Neuron (in vitro differentiated cells): Measurements from ENCODE around the gene MTFMT.

ENCODE experiments used
- H2AFZ ChIP-seq: one replicate; pipeline ENCODE4 v1.6.1; 2013; ENCODE audit warnings: low read depth, mild to moderate bottlenecking, inconsistent platforms, low read length, moderate library complexity
- H3K27me3 ChIP-seq: one replicate; pipeline ENCODE4 v1.6.1; 2013; ENCODE audit warnings: low read length; ENCODE audit not compliant: insufficient read depth
- H3K36me3 ChIP-seq: one replicate; pipeline ENCODE4 v1.6.1; 2013; ENCODE audit warnings: low read length; ENCODE audit not compliant: insufficient read depth
- H3K4me1 ChIP-seq: one replicate; pipeline ENCODE4 v1.6.1; 2013; ENCODE audit warnings: low read length; ENCODE audit not compliant: insufficient read depth
- H3K4me3 ChIP-seq: 2 replicates; pipeline ENCODE4 v1.5.1; 2013; ENCODE audit warnings: mild to moderate bottlenecking, low read length, moderate library complexity
- H3K9me3 ChIP-seq: one replicate; pipeline ENCODE4 v1.6.1; 2013; ENCODE audit warnings: low read length

MTFMT gene

DNA sequence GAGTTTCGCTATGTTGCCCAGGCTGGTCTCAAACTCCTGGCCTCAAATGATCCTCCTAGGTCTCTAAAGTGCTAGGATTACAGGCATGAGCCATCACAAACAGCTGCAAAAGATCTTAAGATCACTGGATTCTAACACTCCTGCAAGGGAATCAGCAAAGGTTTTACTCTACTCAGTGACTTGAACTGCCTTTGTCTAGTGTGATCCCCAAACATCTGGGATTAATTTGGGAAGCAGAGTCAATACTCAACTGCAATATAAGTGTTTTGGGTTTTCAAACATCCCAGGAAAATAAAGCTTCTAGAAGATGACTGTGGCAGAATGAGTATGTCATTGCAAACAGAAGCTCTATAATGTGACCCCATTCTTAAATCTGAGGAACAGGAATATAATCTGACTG, 47.0 kb downstream of the MTFMT start:
- no peak overlapping the region for H2AFZ ChIP-seq
- no peaks in the 10 kb centered on the region for H3K9me3 ChIP-seq
- no peaks in the 10 kb centered on the region for H3K27me3 ChIP-seq
- no peak overlapping the region for H3K4me3 ChIP-seq
- peaks cover 5% of the 10 kb centered on the region for H3K4me1 ChIP-seq
- peaks cover 34% of the 10 kb centered on the region for H3K36me3 ChIP-seq

DNA sequence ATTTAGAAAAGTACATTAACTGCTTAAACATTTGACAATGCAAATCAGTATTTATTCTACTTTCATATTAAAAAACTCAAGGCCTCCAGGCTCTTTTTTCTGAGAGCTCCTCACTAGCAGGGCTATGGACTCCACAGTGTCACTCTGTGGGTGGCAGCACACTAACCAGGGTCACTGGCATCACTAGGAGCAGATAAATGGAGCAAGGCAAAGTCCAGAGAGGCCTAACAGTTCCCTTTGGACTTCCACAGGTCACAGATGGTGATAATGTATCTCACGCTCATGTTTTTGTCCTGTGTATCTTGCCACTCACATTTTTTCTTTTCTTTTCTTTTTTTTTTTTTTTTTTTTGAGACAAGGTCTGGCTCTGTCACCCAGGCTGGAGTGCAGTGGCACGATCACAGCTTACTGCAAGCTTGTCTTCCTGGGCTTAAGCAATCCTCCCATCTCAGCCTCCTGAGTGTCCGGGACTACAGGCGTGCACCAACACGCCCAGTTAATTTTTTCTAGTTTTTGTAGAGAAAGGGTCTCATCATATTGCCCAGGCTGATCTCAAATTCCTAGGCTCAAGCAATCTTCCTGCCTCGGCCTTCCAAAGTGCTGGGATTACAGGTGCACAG, 47.5 kb downstream of the MTFMT start:
- peaks cover 5% of the 10 kb centered on the region for H3K4me1 ChIP-seq
- H2AFZ ChIP-seq: no peak overlapping the region
- H3K4me3 ChIP-seq: no peak overlapping the region
- H3K36me3 ChIP-seq: peaks cover 35% of the 10 kb centered on the region
- no peaks in the 10 kb centered on the region for H3K9me3 ChIP-seq
- no peaks in the 10 kb centered on the region for H3K27me3 ChIP-seq

DNA sequence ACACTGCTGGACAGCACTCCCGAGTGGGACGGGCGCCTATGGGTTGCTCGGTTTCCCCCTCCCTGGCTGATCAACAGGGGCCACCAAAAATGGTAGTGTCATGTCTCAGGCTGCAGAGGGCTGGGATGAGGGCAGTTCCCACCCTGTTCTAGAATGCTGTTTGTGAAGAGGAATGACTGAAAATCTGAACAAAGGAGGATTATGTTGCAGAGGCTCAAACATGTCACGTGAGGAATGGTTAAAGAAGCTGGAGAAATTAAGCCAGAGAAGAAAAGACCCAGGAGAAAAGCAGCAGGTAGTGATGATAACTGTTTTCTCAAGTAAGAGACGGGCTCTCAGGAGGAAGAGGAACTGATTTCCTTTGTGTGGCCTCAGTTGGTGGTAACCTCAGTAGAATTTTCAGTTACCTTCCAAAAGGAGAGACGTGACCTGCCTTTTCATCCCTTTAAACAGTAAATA, 50.2 kb downstream of the MTFMT start:
- Histone ChIP-seq H3K4me1 (peaks cover 5% of the 10 kb centered on the region), H3K27me3 (no peaks in the 10 kb centered on the region), H2AFZ (no peak overlapping the region), H3K36me3 (peaks cover 51% of the 10 kb centered on the region), H3K9me3 (no peaks in the 10 kb centered on the region), H3K4me3 (no peak overlapping the region)

DNA sequence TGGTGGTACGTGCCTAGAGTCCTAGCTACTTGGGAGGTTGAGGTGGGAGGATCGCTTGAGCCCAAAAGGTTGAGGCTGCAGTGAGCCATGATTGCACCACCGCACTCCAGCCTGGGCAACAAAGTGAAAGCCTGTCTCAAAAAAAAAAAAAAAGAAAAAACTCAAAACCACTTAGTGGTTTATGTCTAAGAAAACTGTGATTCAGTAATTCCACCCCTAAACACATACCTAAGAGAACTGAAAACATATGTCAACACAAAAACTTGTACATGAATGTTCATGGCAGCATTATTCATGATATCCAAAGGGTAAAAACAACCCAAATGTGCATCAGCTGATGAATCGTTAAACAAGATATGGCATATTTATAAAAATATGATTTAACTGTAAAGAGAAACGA, 54.0 kb downstream of the MTFMT start:
- H3K27me3 ChIP-seq: no peaks in the 10 kb centered on the region
- H3K4me3 ChIP-seq: no peak overlapping the region
- H3K9me3 ChIP-seq: no peaks in the 10 kb centered on the region
- H2AFZ ChIP-seq: no peak overlapping the region
- peaks cover 5% of the 10 kb centered on the region for H3K4me1 ChIP-seq
- H3K36me3 ChIP-seq: peaks cover 67% of the 10 kb centered on the region

DNA sequence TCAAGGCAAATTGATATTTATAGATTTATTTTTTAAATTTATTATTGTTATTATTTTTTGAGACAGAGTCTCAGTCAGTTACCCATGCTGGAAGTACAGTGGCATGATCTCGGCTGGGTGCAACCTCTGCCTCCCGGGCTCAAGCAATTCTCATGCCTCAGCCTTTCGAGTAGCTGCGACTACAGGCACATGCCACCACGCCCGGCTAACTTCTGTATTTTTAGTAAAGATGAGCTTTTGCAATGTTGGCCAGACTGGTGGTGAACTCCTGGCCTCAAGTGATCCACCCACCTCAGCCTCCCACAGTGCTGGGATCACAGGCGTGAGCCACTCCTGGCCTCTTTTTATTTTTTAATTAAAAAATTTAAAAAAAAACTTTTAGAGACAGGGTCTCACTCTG, 58.7 kb downstream of the MTFMT start:
- Histone ChIP-seq H3K27me3 (no peaks in the 10 kb centered on the region), H3K4me3 (no peak overlapping the region), H3K9me3 (no peaks in the 10 kb centered on the region), H3K36me3 (peaks cover 65% of the 10 kb centered on the region), H2AFZ (no peak overlapping the region), H3K4me1 (no peaks in the 10 kb centered on the region)

DNA sequence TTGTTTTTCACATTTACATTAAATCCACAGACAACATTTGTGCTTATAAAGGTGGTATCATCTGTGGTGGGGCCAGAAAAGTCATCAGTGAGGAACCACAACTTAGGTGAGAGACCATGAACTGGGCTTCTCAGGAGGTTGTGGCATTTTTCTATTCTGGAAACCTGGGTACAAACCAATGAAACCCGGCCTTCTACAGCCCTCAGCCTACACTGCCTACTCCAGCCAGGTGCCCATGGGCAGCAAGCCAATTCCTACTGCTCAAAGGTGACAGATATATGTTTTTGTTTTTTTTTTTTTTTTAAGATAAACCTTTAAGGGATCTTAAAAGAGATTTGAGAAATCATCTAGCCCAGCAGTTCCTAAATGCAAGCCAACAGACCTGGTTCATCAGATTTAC, 60.0 kb downstream of the MTFMT start:
- H3K4me1 ChIP-seq: no peaks in the 10 kb centered on the region
- no peaks in the 10 kb centered on the region for H3K27me3 ChIP-seq
- H3K9me3 ChIP-seq: no peaks in the 10 kb centered on the region
- no peak overlapping the region for H3K4me3 ChIP-seq
- no peak overlapping the region for H2AFZ ChIP-seq
- H3K36me3 ChIP-seq: peaks cover 67% of the 10 kb centered on the region

DNA sequence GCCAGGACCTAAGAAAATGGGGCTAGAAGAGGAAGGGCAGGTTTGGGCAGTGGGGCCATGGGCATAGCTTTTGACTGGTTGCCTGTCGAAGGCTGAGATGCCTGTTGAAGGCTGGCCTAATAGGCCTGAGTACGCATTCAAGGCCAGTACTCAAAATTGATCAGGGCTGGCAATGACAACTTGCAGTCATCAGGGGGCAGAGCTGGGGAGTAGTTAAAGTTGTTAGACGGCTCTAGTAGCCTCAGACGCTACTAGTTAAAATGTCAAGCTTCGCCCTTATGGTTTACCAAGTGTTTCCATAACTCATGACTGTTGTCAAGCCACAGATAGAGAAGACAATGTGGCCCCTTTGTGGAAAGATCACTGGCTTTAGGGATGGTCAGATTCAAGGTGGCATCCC, 68.4 kb downstream of the MTFMT start:
- Histone ChIP-seq H3K4me1 (no peaks in the 10 kb centered on the region), H2AFZ (no peak overlapping the region), H3K4me3 (no peak overlapping the region), H3K27me3 (no peaks in the 10 kb centered on the region), H3K9me3 (no peaks in the 10 kb centered on the region), H3K36me3 (peaks cover 87% of the 10 kb centered on the region)

DNA sequence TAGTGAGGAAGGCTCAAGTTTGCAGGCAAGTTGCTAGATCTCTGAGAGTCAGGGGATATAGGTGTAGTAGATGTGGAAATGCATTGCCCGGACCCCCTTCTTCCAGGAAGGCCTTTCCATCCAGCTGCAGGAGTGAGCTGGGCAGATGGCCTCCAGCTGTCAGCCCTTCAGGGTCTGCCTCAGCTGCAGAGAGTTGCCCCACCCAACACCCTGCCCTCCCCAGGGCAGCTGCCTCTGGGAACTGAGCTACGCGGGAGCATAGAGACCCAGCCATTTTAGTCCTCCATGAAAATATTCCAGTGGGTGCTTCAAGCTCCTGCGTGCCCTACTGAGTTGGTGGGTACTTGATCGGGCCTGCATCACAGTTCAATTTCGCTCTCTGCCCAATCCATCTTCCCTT, 69.3 kb downstream of the MTFMT start:
- peaks cover 8% of the 10 kb centered on the region for H3K9me3 ChIP-seq
- H3K4me3 ChIP-seq: no peak overlapping the region
- peaks cover 90% of the 10 kb centered on the region for H3K36me3 ChIP-seq

DNA sequence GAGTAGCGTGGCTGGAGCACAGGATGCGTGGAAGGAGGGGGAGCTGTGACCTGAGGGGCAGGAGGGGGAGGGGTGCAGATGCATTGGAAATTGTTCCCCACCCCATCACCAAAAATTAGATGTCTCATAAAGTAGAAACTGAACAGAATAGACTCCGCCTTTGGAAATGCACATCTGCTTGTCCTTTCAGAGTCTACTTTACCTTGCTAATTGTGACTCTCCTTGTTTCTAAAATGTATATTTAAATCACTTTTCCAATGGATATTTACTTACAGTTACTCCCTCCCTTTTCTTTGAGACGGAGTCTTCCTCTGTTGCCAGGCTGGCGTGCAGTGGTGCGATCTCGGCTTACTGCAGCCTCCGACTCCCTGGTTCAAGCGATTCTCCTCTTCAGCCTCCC, 70.3 kb downstream of the MTFMT start:
- H3K36me3 ChIP-seq: peaks cover 83% of the 10 kb centered on the region
- no peak overlapping the region for H3K4me3 ChIP-seq
- peaks cover 9% of the 10 kb centered on the region for H3K9me3 ChIP-seq
- H3K27me3 ChIP-seq: no peaks in the 10 kb centered on the region
- no peaks in the 10 kb centered on the region for H3K4me1 ChIP-seq
- H2AFZ ChIP-seq: no peak overlapping the region

More for the DNA sequence above, 69.3 kb downstream of the MTFMT start:
- no peaks in the 10 kb centered on the region for H3K4me1 ChIP-seq
- H2AFZ ChIP-seq: no peak overlapping the region
- no peaks in the 10 kb centered on the region for H3K27me3 ChIP-seq

DNA sequence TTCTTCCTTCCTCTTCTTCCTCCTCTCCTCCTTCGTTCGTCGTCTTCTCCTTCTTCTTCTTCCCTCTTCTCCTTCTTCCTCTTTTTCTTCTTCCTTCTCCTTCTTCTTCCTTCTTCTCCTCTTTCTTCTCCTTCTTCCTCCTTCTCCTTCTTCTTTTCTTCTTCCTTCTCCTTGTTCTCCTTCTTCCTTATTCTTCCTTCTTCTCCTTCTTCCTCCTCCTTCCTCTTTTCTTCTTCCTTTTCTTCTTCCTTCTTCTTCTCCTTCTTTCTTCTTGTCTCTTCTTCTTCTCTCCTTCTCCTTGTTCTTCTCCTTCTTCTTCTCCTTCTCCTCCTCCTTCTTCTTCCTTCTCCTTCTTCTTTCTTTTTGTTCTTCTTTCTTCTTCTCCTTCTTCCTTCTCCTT, 75.0 kb downstream of the MTFMT start:
- H3K9me3 ChIP-seq: peaks cover 9% of the 10 kb centered on the region
- H3K4me3 ChIP-seq: no peak overlapping the region
- no peaks in the 10 kb centered on the region for H3K4me1 ChIP-seq
- H2AFZ ChIP-seq: no peak overlapping the region
- H3K36me3 ChIP-seq: peaks cover 39% of the 10 kb centered on the region
- no peaks in the 10 kb centered on the region for H3K27me3 ChIP-seq

DNA sequence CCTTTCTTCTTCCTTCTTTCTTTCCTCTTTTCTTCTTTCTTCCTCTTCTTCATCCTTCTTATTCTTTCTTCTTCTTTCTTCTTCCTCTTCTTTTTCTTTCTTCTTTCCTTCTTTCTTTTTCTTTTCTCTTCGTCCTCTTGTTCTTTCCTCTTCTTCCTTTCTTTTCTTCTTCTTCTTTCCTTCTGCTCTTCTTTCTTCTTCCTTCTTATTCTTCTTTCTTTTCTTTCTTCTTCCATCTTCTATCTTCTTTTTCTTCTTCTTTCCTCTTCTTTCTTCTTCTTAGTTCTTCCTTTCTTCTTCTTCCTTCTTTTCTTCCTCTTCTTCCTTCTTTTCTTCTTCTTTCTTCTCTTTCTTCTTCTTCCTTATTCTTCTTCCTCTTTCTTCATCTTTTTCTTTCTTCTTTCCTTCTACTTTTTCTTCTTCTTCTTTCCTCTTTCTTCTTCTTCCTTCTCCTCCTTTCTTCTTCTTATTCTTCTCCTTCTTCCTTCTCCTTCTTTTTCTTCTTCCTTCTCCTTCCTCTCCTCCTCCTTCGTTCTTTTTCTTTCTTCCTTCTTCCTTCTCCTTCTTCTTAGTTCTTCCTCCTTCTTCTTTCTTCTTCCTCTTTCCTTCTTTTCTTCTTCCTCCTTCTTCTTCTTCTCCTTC, 77.5 kb downstream of the MTFMT start:
- H3K9me3 ChIP-seq: peaks cover 9% of the 10 kb centered on the region
- no peak overlapping the region for H3K4me3 ChIP-seq
- no peaks in the 10 kb centered on the region for H3K27me3 ChIP-seq
- H2AFZ ChIP-seq: no peak overlapping the region
- peaks cover 17% of the 10 kb centered on the region for H3K36me3 ChIP-seq
- no peaks in the 10 kb centered on the region for H3K4me1 ChIP-seq
